ENCODE results near the gene COX6A1.
A peak's percentile ranks its signal among the peaks of the same experiment; 100 is the strongest.
"Not testable (repeated sequence)": the region's sequence is repeated elsewhere in the genome, so short reads cannot be mapped to it uniquely, and the experiment has no call there.

The COX6A1 gene

DNA sequence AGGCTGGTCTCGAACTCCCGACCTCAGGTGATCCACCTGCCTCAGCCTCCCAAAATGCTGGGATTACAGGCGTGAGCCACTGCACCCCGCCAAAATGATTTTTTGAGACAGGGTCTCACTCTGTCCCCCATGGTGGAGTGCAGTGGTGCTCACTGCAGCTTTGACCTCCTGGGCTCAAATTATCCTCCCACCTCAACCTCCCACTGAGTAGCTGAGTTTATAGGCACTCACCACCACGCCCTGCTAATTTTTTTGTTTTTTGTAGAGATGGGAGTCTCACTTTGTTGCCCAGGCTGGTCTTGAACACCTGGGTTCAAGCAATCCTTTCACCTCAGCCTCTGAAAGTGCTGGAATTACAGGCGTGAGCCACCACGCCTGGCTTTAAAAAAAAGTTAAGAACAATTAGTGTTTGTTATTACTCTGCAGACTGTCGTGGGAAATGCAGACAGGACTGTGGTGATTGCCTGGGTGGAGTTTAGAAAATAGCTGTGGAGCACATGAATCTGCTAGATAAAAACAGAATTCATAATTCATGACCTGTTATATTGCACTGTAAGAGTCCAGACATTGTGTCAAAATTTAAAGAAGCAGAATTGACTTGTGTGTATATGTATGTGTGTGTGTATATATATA lies 9.2 kb upstream of the COX6A1 start:
- no peak for DNase-seq

DNA sequence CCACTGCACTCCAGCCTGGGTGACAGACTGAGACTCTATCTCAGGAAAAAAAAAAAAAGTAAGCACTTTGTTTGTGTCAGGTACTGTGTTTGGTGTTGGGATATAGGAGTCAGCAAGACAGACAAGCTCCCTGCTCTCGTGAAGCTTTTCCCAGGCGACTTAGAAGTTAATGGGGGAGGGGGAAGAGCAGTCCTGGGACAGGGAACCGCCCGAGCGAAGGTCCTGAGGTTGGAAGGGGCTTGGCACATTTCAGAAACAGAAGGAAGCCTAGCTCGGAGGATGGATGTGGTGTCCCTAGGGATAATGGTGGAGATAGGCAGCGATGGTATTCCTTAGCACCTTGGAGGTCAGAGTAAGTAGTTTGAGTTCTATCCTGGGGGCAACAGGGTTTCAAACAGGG lies 8.5 kb upstream of the COX6A1 start:
- no peak for DNase-seq

DNA sequence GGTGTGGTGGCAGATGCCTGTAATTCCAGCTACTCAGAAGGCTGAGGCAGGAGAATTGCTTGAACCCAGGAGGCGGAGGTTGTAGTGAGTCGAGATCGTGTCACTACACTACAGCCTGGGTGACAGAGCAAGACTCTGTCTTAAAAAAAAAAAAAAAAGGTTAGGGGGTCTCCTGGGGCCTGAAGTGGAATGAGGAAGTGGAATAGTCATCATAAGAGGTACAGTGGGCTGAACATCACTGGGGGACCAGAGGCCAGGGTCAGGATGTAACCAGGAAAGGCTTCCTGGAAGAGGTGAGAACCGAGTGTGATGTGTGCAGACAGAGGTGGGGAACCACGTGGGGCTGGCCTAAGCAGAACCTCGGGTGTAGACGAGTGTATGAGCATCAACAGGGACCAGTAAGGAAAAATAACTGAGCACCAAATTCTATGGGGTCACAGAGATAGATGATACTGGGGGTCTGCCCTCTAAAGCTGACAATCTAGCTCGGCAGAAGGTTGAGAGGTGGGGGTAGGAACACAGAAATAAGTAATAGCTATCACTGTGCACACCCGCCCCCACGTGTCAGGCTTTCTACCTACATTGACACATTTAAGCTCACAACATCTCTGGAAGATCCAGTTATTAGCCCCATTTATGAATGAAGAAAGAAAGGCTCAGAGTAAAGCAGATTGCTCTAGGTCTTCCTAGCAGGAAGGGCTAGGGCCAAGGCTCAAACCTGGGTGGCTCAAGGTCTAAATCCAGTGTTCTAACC lies 5.0 kb upstream of the COX6A1 start:
- no peak for DNase-seq

DNA sequence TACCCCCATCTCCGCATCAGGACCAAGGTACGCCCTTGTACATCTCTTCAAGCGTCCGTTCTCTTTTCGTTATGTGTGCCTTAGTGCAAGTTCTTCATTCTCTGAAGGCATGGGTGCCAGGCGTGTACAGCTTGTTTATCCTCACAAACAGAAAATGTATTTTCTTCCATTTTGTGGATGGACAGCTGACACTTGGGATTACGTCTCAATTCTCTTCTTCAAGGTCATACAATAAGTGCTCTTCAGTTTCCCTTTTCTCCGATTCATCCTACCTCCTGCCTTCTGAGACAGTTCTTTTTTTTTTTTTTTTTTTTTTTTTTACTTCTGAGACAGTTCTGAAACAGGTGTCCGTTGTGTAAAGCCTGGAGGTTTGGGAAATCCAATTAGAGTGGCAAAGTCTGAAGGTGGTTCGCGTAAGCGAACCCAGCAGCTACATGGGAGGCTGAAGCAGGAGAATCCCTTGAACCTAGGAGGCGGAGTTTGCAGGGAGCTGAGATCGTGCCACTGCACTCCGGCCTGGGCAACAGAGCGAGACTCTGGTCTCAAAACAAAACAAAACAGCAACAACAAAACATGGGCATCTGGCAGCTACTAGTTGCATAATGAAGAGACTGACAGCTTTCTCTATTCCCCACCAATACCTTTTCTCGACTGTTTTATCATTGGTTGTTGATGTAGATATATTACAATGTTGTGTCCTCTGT lies 734 bp downstream of the COX6A1 start:
- peak; percentile 38 for DNase-seq

DNA sequence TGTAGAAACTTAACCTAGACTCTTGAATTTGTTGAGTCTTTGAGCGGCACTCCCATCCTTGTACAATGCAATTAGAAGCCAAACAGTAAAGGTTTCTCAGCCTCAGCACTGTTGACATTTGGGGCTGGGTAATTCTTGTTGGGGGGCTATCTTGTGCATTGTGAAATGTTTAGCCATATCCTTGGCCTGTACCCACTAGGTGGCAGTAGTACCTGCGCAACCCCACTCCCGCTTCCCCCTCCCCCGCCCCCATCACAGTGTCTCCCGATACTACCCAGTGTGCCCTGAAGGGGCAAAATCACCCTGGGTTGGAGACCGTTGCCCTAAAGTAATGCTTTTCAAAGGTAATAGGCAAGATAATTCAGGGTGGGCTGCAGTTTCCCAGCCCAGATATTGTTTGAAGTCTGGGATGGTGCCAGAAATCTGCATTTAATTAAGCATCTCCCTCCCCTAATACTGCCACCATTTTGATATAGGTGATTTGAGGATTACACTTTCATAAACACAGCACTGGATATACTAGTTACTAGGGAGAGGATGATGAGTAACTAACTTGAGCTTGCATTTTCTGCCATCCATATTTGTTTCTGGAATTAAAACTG lies 1.8 kb downstream of the COX6A1 start:
- DNase-seq: peak; percentile 93

DNA sequence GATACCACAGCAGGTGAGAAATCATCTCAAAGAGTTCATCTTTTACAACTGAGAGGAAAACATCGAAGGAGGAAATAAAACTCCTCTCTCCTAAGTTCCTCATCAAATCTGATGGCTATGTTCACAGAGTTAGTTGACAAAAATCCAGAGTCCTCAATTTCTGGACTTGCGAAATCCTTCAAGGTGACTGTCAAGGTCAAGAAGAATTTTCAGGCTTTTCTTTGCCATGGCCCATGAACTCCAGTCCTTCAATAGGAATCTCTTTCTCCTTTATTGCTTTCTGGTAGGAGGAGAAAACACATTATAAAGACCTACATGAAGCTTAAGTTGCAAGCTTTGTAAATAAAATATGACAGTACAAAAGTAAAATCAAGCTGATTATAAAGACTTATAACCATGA lies 6.8 kb downstream of the COX6A1 start:
- DNase-seq: no peak

DNA sequence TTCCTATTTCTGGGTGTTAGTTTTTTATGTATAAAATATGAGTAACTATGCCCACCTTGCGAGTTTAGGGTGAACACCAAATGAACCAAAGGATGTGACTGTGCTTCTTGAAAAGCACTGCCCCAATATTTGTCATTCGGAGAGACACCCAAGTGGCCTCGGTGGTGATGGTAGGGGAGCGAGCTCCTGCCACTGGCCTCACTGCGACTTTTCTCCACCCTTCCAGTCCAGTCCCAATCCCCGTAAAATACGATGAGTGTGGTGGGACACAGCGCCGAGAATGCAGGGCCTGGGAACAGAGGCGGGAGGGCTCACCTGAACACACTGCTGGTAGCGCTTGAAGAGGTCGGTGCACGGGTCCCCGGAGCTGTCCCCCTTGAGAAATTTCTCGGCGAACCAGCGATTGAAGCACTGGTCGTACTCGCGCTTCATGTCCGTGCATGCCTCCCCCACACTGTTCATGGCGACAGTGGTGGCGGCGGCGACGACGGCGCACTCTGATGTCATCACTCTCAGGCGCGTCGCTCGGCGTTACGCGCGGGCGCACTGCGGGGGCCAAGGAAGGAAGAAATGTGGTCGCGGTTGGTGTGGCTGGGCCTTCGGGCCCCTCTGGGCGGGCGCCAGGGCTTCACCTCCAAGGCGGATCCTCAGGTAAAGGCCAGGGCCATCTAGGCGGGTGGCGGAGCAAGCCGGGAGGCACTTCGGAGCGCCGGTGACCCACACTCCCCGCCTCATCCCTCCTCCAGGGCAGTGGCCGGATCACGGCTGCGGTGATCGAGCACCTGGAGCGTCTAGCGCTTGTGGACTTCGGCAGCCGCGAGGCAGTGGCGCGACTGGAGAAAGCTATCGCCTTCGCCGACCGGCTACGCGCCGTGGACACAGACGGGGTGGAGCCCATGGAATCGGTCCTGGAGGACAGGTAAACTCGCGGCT lies 8.3 kb downstream of the COX6A1 start, which contains the start of the genes GATC and TRIAP1:
TSS of gene GATC (plus strand) at position 534 of the 933 bp plus-strand sequence. CDS start at position 571, 37 bp downstream.
TSS of gene TRIAP1 (minus strand) at position 474 of the 933 bp plus-strand sequence. CDS start at position 462, 12 bp downstream.
- DNase-seq: peak; percentile 90

DNA sequence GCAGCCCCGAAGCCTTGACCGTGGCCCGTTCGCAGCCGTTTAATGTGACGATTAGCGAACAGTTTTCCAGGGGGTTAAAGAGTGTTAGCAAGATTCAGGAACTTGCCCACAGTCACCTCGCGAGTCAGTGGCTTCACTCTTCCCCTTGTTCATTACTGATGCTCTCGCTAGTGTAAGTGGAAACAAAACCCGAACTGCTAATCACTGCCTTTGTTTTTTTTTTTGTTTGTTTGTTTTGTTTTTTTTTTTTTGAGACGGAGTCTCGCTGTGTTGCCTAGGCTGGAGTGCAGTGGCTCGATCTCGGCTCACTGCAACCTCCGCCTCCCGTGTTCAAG lies 8.9 kb downstream of the COX6A1 start:
- DNase-seq: not testable (repeated sequence)

DNA sequence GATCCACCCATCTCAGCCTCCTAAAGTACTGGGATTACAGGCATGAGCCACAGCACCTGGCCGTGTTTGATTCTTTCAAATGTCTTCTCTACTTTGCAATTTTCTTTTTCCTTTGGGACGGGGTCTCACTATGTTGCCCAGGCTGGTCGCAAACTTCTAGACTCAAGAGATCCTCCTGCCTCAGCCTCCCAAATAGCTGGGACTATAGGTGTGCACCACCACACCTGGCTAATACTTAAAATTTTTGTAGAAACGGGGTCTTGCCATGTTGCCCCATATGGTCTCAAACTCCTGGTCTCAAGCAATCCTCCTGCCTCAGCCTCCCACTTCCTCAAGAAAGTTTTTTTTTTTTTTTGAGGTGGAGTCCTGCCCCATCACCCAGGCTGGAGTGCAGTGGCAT lies 10.1 kb downstream of the COX6A1 start:
- DNase-seq: no peak

DNA sequence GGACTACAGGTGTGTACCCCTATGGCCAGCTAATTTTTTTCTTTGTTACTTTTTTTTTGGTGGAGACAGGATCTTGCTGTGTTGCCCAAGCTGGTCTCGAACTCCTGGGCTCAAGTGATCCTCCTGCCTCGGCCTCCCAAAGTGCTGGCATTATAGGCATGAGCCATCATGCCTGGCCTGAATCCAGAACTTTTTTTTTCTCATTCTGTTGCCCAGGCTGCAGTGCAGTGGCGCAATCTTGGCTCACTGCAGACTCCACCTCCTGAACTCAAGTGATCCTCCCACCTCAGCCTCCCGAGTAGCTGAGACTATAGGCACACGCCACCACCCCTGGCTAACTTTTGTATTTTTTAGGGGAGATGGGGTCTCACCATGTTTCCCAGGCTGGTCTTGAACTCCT lies 14.6 kb downstream of the COX6A1 start:
- DNase-seq: not testable (repeated sequence)

DNA sequence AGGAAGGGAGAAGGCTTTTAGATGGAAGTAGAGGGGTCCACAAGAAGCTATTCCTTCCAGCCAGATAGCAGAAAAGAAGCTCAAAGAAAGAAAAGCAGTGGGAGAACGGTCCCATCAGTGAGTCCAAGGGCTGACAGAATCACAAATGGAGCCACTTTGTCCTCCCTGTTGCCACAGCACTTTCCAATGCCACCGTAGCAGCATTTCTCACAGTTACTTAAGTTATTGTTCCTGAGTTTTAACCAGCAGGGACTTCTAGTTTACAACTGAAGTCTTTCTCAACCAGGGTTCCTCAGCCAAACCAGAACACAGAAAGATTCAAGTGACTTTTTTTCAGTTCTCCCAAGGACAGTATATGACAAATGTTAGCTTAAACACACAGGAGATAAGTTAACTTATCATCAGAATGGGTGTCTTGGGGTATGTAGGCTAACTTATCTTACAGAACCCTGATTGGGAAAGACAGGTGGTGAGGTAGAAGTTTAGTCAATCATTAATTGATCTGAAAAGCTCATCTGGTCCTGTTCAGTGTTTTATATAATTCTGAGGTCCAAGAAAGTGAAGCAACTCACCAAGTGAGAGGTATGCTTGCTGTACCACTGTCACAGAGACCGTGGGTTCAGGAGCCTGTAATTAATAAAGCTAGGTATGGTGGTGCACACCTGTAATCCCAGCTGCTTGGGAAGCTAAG lies 15.3 kb downstream of the COX6A1 start:
- no peak for DNase-seq

DNA sequence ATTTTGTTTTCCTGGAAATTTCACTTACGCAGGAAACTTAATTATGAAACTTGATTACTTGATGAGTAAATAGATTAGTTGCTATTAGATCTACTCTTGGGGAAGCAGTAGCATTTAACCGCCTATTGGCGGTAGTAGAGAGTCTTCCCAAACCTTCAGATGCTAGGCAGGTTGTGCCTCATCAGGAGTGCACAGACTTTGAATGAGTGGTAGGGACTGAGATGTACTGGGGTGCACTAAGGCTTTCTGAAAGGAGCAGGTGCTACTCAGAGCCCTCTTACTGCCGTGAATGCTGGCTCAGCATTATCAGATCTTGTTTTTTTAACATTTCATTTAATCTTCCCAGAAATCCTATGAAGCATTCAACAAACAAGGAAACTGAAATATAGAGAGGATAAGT lies 16.1 kb downstream of the COX6A1 start:
- peak; percentile 80 for DNase-seq

DNA sequence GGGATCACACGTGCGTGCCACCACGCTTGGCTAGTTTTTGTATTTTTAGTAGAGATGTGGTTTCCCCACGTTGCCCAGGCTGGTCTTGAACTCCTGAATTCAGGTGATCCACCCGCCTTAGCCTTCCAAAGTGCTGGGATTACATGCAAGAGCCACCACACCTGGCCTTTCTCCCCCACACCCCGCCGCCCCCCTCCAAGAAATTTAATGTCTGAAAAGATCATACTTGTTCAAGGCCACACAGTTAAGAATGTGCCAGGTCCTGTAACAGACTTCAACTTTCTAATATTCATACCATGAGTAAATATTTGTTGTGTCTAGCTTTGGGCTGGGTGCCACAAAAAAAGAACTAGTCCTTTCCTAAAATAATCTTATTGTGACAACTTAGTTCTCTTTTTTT lies 17.4 kb downstream of the COX6A1 start:
- DNase-seq: no peak

DNA sequence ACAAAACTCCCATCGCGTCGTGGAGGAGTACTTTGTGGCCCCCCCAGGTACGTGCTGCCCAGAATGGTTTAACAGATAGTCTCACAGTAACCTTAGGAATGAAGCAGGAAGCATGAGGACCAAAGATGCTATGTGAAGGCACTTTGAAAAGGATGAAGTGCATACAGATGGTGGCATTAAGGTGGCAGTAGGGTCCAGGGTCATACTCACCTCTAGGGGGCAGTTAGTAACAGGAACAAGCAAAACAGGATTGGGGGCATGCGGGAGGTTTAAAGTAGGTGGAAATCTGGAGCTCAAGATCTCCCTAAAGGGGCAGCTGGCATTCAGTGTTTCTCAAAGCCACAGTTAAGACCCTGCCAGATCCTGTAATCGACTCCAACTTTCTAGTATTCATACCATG lies 19.2 kb downstream of the COX6A1 start:
- DNase-seq: peak; percentile 67

DNA sequence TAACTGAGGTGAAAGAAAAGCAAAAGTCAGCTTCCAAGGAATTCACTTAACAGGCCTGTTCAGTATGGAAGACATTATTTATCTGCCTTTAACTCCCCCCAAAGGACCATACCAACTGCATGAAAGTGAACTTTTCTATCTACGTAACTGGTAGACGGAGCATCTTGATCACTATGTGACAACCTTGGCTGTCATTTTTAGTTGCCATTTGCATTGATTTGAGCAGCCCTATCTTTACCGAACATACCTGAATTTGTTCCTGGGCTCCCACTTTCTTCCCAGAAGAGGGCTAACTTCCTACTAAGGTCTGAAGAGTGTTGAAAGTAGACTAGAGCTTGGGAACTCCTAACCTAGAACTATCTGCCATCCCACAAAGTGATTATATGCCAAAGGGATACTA lies 22.2 kb downstream of the COX6A1 start:
- no peak for DNase-seq

DNA sequence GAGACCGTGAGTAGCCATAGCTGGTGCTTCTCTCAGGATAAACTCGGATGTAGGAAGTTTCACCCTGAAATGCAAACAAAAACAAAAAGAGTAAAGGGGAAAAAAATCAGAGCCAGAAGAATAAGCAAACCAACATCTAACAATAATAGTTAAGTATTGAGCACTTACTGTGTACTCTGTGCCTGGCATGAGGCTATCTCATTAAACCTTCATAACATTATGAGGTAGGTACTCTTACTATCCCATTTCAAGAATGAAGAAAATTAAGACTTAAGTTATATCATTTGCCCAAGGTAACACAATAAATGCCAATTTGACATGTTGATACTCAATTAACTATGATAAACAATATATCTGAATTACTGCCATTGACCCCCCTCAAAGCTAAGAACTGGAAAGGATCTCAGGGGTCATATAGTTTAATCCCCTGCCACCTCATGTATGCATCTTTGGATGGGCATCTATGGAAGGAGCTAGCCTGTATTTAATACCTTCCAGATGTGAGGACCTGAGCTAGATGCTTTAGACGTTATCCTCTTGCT lies 24.3 kb downstream of the COX6A1 start:
- no peak for DNase-seq

DNA sequence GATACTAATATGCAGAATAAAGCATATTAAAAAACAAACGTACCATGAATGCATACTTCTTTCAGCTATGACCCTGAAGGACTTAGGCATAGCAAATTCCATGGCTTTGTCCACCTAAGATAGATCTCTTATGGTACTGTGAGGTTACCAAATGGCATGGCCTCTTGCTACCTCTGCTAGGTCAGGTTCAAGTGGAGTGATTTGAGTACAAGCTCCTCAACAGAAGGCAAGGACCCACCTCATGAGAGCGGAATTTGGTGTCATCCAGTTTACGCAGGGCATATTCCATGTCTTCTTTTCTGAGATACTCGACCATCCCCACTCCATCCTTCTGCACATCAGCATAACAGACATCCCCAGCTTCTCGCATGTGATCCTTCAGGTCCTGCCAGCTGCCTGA lies 25.8 kb downstream of the COX6A1 start:
- DNase-seq: no peak

DNA sequence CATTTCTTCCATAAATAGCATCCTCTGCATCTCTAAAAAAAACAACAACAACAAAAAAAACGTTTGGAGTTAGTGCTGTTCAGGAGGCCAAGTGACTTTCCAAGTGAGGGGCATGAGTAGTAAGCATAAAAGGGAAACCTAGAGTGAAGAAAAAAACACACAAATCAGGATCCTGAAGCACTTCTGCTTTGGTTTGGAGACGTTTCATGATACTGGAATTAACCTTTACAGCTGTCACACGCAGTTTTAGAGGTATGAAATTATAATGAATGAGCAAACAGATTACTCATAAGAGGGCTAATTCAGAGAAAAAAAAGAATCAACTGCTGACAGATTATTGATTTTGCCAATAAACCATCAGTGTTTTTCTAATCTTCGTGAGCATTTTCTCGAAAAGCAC lies 27.8 kb downstream of the COX6A1 start:
- DNase-seq: no peak

DNA sequence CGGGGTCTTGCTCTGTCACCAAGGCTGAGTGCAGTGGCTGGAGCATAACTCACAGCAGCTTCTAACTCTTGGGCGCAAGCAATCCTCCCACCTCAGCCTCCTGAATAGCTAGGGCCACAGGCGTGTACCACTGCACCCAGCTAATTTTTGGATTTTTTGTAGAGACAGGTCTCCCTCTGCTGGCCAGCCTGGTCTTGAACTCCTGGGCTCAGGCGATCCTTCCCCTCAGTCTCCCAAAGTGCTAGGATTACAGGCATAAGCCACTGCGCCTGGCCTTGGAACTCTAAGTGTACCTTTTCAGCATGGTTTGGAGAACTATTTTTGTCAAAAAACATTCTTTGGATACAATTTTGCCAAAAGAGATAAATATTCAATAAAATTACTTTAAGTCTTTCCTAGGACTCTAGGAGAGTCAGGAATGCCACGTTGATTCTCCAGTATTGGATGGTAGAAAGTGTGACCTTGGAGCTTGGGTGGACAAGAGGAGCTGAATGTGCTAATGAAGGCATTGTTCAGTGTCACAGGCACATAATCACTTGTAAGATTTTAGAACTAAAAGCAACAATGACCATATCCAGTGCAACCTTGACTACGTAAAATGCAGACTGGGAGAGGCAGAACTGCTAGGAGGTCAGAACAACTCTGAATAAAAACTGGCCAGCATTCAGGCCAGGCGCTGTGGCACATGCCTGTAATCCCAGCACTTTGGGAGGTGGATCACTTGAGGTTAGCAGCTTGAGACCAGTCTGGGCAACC lies 28.8 kb downstream of the COX6A1 start:
- peak; percentile 81 for DNase-seq

DNA sequence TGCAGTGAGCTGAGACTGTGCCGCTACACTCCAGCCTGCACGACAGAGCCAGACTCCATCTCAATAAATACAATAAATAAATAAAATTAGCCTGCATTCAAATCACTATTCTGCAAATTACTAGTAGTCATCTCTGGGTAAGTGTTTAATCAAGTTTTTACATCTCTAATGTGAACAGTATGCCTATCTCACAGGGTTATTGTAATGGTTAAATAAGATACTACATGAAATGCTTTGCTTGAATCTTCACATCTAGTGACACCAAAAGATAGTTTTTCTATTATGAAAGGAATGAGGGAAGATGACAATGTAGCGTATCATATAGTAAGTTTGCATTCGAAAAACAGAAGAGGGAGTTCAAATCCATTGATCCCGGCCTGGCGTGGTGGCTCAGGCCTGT lies 29.5 kb downstream of the COX6A1 start:
- DNase-seq: no peak

DNA sequence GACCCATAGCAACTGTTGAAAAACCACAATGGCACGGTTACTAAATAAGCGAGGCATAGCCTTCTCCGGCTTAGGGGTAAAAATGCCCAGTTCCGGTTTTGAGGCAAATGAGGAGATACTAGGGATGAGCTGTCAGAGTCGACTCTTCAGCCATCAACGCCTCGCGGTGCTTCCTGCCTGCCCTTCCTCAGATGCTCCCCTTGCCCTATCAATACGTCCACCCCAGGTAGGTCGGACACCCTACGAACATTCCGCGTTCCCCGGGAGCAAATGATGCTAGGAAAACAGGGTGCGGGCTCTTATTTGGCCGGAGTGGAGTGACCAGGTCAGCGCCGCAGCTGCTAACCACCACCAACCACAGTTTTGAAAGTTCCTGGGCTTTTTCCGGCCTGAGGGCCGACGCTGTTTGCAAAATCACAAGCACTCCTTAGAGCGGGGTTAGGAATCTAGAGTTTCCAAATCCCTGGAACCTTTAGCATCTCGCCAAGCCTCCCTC lies 30.5 kb downstream of the COX6A1 start:
- peak; percentile 60 for DNase-seq

All from hematopoietic multipotent progenitor cell treated with erythropoietin and hydrocortisone succinate and interleukin-3 and kit ligand, for 6 days (in vitro differentiated cells).